Thoracic aorta (tissue), 2 donors: ENCODE data around the gene A4GNT. TPM values are rescaled to one million over a fixed set of nuclear protein-coding genes. Genes with fewer than 3 reads are reported as not detected.
"Not testable (repeated sequence)": the region's sequence is repeated elsewhere in the genome, so short reads cannot be mapped to it uniquely, and the experiment has no call there.

Experiments used
- ATAC-seq: fragments of 150-250 bp; one replicate; pipeline ENCODE4 v1.8.0; 2017; ENCODE audit warnings: low read depth; ENCODE audit not compliant: insufficient number of reproducible peaks, low FRiP score
- DNase-seq: peaks from one replicate; pipeline ENCODE4 v3.0.0-alpha.2; 2020; ENCODE audit warnings: low spot score
- H3K27ac ChIP-seq, 2 donors: fragments of 200-600 bp; sonication (generic); 1 replicate in 1 of 2; 2 replicates in 1 of 2; pipeline ENCODE4 v1.5.1; 2016; ENCODE audit warnings: mild to moderate bottlenecking in 2 of 2, moderate library complexity in 2 of 2
- H3K27me3 ChIP-seq: fragments of 200-600 bp; sonication (generic); replicated peaks from 2 replicates; pipeline ENCODE4 v1.6.0; 2016; ENCODE audit warnings: mild to moderate bottlenecking; ENCODE audit not compliant: insufficient read depth
- H3K36me3 ChIP-seq: fragments of 200-600 bp; sonication (generic); one replicate; pipeline ENCODE4 v1.5.1; 2016
- H3K4me1 ChIP-seq, 2 donors: fragments of 200-600 bp; sonication (generic); 1 replicate in 1 of 2; 2 replicates in 1 of 2; pipeline versions ENCODE4 v1.5.1 to v1.6.0; 2016; ENCODE audit warnings: low read depth in 2 of 2, mild to moderate bottlenecking in 1 of 2; ENCODE audit not compliant: control insufficient read depth in 1 of 2
- H3K4me3 ChIP-seq: fragments of 200-600 bp; sonication (generic); 2 replicates; pipeline ENCODE4 v1.5.1; 2016; ENCODE audit warnings: mild to moderate bottlenecking
- H3K9me3 ChIP-seq: fragments of 200-600 bp; sonication (generic); 2 replicates; pipeline ENCODE4 v1.5.1; 2016
- total RNA-seq, 2 donors: library from RNA; depleted of rRNA; stranded (reverse); fragments of >200 nt; gene quantifications; one replicate each; pipeline versions ENCODE4 v1.1.0 to v1.2.3, GENCODE V29; 2016
- TF ChIP-seq, protein P1 (sequence below): fragments of 200-600 bp; sonication (generic); IDR thresholded peaks from one replicate; pipeline ENCODE4 v1.5.1; 2019; ENCODE audit warnings: antibody characterized with exemption

The A4GNT gene
- total RNA-seq, 2 donors from 2014 or later, result not detected

DNA sequence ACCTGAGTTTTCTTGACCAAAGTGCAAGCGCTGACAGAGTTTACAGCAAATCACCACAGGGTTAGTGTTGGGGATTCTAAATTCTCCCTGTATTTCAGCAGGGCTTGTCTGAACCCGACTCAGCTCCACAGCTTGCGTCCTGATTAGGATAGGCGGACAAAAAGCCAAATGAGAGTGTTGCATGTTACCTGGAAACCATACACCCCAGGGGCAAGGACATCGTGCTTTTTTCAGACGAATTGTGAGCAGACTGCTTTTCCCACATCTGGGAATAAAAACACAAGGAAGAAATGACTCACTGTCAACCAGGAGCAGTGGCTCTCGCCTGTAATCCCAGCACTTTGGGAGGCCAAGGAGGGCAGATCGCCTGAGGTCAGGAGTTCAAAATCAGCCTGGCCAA lies 19.8 kb downstream of the A4GNT start:
- TF ChIP-seq, protein P1, sequence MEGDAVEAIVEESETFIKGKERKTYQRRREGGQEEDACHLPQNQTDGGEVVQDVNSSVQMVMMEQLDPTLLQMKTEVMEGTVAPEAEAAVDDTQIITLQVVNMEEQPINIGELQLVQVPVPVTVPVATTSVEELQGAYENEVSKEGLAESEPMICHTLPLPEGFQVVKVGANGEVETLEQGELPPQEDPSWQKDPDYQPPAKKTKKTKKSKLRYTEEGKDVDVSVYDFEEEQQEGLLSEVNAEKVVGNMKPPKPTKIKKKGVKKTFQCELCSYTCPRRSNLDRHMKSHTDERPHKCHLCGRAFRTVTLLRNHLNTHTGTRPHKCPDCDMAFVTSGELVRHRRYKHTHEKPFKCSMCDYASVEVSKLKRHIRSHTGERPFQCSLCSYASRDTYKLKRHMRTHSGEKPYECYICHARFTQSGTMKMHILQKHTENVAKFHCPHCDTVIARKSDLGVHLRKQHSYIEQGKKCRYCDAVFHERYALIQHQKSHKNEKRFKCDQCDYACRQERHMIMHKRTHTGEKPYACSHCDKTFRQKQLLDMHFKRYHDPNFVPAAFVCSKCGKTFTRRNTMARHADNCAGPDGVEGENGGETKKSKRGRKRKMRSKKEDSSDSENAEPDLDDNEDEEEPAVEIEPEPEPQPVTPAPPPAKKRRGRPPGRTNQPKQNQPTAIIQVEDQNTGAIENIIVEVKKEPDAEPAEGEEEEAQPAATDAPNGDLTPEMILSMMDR, result no peak
- Histone ChIP-seq H3K4me1 (peaks cover 6 to 33% of the 10 kb centered on the region in 2 donors), H3K27ac (no peak overlapping the region), H3K9me3 (no peaks in the 10 kb centered on the region), H3K4me3 (no peak overlapping the region), H3K36me3 (no peaks in the 10 kb centered on the region), H3K27me3 (no peaks in the 10 kb centered on the region)
- no peak for DNase-seq
- ATAC-seq, result no peak

DNA sequence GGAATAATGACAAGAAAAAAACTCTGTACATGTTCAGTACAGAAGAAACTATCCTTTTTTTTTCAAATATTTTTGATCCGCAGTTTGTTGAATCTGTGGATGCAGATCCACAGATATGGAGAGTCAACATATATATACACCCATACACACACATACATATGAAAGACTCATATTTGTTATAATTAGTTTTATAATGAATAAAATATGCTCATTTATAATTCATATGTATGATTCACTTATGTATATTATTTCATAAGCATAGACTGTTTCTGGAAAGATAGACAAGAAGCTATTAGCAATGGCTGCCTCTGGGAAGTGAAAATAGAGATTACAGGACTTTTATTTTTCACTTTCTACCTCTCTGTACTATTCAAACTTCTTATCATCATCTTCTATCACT lies 26.6 kb downstream of the A4GNT start:
- H3K9me3 ChIP-seq, result no peaks in the 10 kb centered on the region
- ATAC-seq (no peak), DNase-seq (no peak)
- peaks cover 23% of the 10 kb centered on the region for H3K36me3 ChIP-seq
- H3K4me3 ChIP-seq, result no peak overlapping the region
- no peaks in the 10 kb centered on the region for H3K4me1 ChIP-seq
- TF ChIP-seq, protein P1, result no peak
- no peak overlapping the region for H3K27ac ChIP-seq
- no peaks in the 10 kb centered on the region for H3K27me3 ChIP-seq

DNA sequence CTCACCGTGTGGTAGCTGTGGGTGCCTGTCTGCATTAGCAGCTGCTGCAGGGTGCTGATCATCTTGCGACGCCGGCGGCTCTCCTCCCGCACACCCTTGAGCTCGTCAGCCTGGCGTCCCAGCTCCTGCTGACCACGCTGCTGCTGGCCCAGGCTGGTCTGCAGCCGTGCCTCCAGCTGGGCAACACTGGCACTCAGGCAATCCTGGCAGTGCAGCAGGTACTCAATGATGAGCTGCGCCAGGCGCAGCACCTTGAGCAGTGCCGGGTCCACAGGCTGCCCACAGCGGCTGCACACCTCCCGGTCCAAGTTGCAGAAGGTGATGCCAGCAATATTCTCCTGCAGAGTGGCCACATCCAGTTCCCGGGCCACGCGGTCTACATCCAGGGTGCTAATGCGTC lies 28.7 kb downstream of the A4GNT start:
- Histone ChIP-seq H3K27me3 (no peaks in the 10 kb centered on the region), H3K9me3 (no peaks in the 10 kb centered on the region), H3K4me3 (no peak overlapping the region), H3K36me3 (peaks cover 30% of the 10 kb centered on the region), H3K4me1 (no peaks in the 10 kb centered on the region), H3K27ac (no peak overlapping the region)
- ATAC-seq, result no peak
- TF ChIP-seq, protein P1, result no peak
- DNase-seq, result no peak

DNA sequence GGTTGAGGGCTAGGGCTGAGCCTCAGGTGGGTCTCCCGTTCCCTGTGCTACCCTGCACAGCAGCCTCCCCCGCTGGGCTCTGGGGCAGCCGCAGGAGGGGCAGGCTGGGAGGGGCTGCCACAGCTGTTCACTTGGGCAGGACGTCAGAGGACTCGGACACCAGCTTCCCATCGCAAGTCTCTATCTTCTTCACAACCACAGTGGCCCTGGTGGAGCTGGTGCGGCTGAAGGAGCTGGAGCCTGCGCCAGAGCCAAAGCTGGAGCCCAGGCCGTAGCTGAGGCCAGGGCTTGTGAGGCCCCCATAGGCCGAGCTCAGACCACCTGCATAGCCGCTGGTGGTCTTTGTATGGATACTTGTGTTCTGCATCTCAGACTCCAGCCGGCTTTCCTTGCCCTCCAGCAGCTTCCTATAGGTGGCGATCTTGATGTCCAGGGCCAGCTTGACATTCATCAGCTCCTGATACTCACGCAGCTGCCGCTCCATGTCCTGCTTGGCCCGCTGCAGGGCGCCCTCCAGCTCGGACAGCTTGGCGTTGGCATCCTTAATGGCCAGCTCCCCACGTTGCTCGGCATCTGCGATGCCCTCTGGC lies 30.7 kb downstream of the A4GNT start:
- ATAC-seq, result not testable (repeated sequence)

DNA sequence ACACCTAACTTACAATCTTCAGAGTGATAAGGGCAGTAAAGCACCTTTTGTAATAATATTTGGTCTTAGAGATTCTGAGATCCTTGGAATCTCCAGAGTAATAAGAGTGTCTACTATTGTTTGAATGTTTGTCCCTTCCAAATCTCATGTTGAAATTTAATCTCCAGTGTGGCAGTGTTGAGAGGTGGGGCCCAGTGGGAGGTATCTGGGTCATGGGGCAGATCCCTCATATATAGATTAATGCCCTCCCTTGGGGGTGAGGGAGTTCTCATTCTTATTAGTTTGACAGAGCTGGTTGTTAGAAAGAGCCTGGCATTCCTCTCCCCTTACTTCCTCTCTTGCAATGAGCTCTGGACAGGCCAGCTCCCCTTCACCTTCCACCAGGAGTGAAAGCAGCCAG lies 32.8 kb downstream of the A4GNT start:
- TF ChIP-seq, protein P1, result no peak
- no peak overlapping the region for H3K27ac ChIP-seq
- DNase-seq, result no peak
- no peak overlapping the region for H3K4me3 ChIP-seq
- peaks cover 35% of the 10 kb centered on the region for H3K36me3 ChIP-seq
- H3K4me1 ChIP-seq, result no peaks in the 10 kb centered on the region
- no peaks in the 10 kb centered on the region for H3K27me3 ChIP-seq
- ATAC-seq, result no peak
- no peaks in the 10 kb centered on the region for H3K9me3 ChIP-seq

More for the DNA sequence above, 30.7 kb downstream of the A4GNT start:
- not testable (repeated sequence) for DNase-seq, H3K27ac ChIP-seq, H3K4me1 ChIP-seq, H3K27me3 ChIP-seq, H3K9me3 ChIP-seq, H3K4me3 ChIP-seq
- peaks cover 30% of the 10 kb centered on the region for H3K36me3 ChIP-seq
